PC-9 (cell line): ENCODE measurements around the gene MTUS2. TPM values are rescaled to one million over a fixed set of nuclear protein-coding genes. Genes with fewer than 3 reads are reported as not detected.

Experiments
- BruUV-seq: library from RNA; stranded (reverse); fragments of 400-500 nt; replicated peaks from 2 replicates; lab custom pipeline; 2021; lab: Mats Ljungman, UMichigan
- CTCF ChIA-PET: fragments of 300-600 bp; sonication (Branson Sonifier 250); formaldehyde crosslinking; loops from one replicate; lab custom pipeline; 2022; ENCODE audit warnings: antibody characterized with exemption; lab: Charles Lee
- POLR2A ChIA-PET: fragments of 300-600 bp; sonication (Branson Sonifier 250); formaldehyde crosslinking; loops from one replicate; lab custom pipeline; 2022; ENCODE audit warnings: antibody characterized with exemption; ENCODE audit not compliant: unreplicated experiment; lab: Charles Lee
- DNase-seq, 2 experiments: peaks; one replicate each; pipeline versions ENCODE4 v3.0.0 to v3.0.0-alpha.2; 2015 to 2022; ENCODE audit warnings: mixed read lengths in 1 of 2
- H2AFZ ChIP-seq: fragments of 200-600 bp; sonication (generic); 2 replicates; pipeline ENCODE4 v1.8.1; 2017; ENCODE audit warnings: antibody characterized with exemption
- H3F3A ChIP-seq: fragments of 200-600 bp; sonication (generic); 2 replicates; pipeline ENCODE4 v1.8.1; 2017; ENCODE audit warnings: antibody characterized with exemption, mild to moderate bottlenecking, low read depth; ENCODE audit not compliant: insufficient read depth
- H3K27ac ChIP-seq: fragments of 200-600 bp; sonication (generic); 2 replicates; pipeline ENCODE4 v1.6.1; 2016; ENCODE audit warnings: mixed run types
- H3K27me3 ChIP-seq: fragments of 200-600 bp; sonication (generic); 2 replicates; pipeline ENCODE4 v1.6.1; 2016; ENCODE audit warnings: low read depth, mixed run types; ENCODE audit not compliant: insufficient read depth
- H3K36me3 ChIP-seq: fragments of 200-600 bp; sonication (generic); 2 replicates; pipeline ENCODE4 v1.6.1; 2016; ENCODE audit warnings: low read depth, mixed run types
- H3K4me1 ChIP-seq: fragments of 200-600 bp; sonication (generic); replicated peaks from 2 replicates; pipeline ENCODE4 v1.6.1; 2016; ENCODE audit warnings: mixed run types; ENCODE audit not compliant: insufficient read depth
- H3K4me2 ChIP-seq: fragments of 200-600 bp; sonication (generic); 2 replicates; pipeline ENCODE4 v1.6.1; 2017; ENCODE audit warnings: mixed run types
- H3K4me3 ChIP-seq: fragments of 200-600 bp; sonication (generic); 2 replicates; pipeline ENCODE4 v1.6.1; 2016; ENCODE audit warnings: mixed run types
- H3K79me2 ChIP-seq: fragments of 200-600 bp; sonication (generic); 2 replicates; pipeline ENCODE4 v1.6.1; 2017; ENCODE audit warnings: low read depth, mixed run types
- H3K9me2 ChIP-seq: fragments of 200-600 bp; sonication (generic); 2 replicates; pipeline ENCODE4 v1.8.1; 2017; ENCODE audit warnings: mild to moderate bottlenecking; ENCODE audit not compliant: insufficient read depth
- H3K9me3 ChIP-seq: fragments of 200-600 bp; sonication (generic); 2 replicates; pipeline ENCODE4 v1.8.1; 2016; ENCODE audit warnings: low read depth; ENCODE audit not compliant: insufficient read depth
- H4K20me1 ChIP-seq: fragments of 200-600 bp; sonication (generic); 2 replicates; pipeline ENCODE4 v1.8.1; 2017; ENCODE audit not compliant: insufficient read depth
- CTCF ChIP-seq: fragments of 200-600 bp; sonication (generic); conservative IDR thresholded peaks from 2 replicates; pipeline ENCODE4 v1.6.1; 2017; ENCODE audit warnings: mixed run types, antibody characterized with exemption, mild to moderate bottlenecking, moderate library complexity
- EZH2 ChIP-seq: fragments of 200-600 bp; sonication (generic); IDR thresholded peaks from 2 replicates; pipeline ENCODE4 v1.8.0; 2017; ENCODE audit warnings: antibody characterized with exemption, low read depth
- intact Hi-C: fragments of 100-400 bp; cut with micrococcal nuclease; formaldehyde crosslinking; loops from one replicate; pipeline ENCODE4 v1.10.0; 2022; ENCODE audit not compliant: unreplicated experiment
- total RNA-seq: library from RNA; stranded (reverse); gene quantifications from 2 replicates; pipeline ENCODE4 v1.2.3, GENCODE V29; 2021

MTUS2 gene
- total RNA-seq, 1 experiment from 2014 or later, result not detected

DNA sequence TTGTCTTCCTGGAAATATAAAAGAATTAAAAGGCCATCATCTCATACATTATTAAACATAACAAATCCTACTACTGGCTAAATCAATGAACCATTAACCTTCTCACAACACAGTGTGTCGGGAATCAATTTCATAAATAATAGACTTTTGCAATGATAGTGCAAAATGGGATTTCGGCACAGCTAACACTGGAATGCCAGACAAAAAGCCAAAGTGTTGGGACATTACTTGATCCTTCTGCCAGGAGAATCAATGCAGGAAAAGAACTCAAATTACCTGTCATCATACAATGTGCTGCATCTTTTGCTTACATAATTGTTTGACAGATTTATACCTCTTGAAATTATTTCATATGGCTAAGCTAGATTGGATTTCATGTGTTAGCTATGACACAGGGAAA, 334.3 kb downstream of the MTUS2 start:
- H3K79me2 ChIP-seq, result no peaks in the 10 kb centered on the region
- POLR2A ChIA-PET, result no interaction called here
- peaks cover 42% of the 10 kb centered on the region for H3K27me3 ChIP-seq
- H3K36me3 ChIP-seq, result no peaks in the 10 kb centered on the region
- no peak for DNase-seq
- H2AFZ ChIP-seq, result no peak overlapping the region
- no peak overlapping the region for H3K27ac ChIP-seq
- BruUV-seq, result no TSS peak
- TF ChIP-seq EZH2 (no peak), CTCF (no peak)
- no peak overlapping the region for H3K4me2 ChIP-seq
- H3K9me3 ChIP-seq, result no peaks in the 10 kb centered on the region
- H3K4me1 ChIP-seq, result no peaks in the 10 kb centered on the region
- intact Hi-C loops, result no loop called here
- no peaks in the 10 kb centered on the region for H3K9me2 ChIP-seq
- H3F3A ChIP-seq, result no peaks in the 10 kb centered on the region
- CTCF ChIA-PET, result no interaction called here
- H4K20me1 ChIP-seq, result no peaks in the 10 kb centered on the region
- H3K4me3 ChIP-seq, result no peak overlapping the region

DNA sequence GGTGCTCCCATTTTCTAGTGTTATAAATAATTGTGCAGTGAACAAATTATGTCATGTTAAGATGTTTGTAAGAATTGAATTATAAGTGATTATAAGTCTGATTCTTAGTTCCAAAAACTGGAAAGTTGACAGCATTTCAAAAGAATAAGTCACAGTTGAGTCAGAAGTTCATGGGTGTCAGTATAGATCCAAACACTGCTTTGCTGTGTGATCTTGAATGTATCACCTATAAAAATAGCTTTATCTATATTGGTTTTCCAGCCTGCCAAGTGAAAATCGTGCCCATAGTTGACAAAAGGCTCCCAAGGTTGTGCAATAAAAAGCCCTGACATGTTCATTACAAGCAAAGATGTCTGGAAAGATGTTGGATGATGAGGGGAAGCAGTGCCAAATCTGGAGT, 336.0 kb downstream of the MTUS2 start:
- no peaks in the 10 kb centered on the region for H4K20me1 ChIP-seq
- H3K4me3 ChIP-seq, result no peak overlapping the region
- no peaks in the 10 kb centered on the region for H3K36me3 ChIP-seq
- H3K27me3 ChIP-seq, result peaks cover 57% of the 10 kb centered on the region
- ChIA-PET POLR2A (no interaction called here), CTCF (no interaction called here)
- no TSS peak for BruUV-seq
- H3K79me2 ChIP-seq, result no peaks in the 10 kb centered on the region
- H3K9me2 ChIP-seq, result no peaks in the 10 kb centered on the region
- H3K4me2 ChIP-seq, result no peak overlapping the region
- intact Hi-C loops, result no loop called here
- H3K4me1 ChIP-seq, result no peaks in the 10 kb centered on the region
- no peak overlapping the region for H2AFZ ChIP-seq
- no peak overlapping the region for H3K27ac ChIP-seq
- H3K9me3 ChIP-seq, result no peaks in the 10 kb centered on the region
- no peak for DNase-seq
- H3F3A ChIP-seq, result no peaks in the 10 kb centered on the region
- TF ChIP-seq EZH2 (no peak), CTCF (no peak)

DNA sequence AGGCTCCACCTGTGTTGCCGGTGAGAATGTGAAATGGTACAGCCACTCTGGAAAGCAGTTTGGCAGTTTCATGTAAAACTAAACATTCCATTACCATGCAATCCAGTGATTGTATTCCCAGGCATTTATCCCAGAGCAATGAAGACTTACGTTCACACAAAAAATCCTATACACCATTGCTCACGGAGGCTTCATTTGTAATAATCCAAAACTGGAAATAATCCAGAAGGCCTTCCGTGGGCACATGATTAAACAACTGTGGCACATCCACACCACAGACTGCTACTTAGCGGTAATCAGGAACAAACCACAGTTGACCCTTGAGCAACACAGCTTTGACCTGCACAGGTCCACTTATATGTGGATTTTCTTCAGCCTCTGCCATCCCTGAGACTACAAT, 339.7 kb downstream of the MTUS2 start:
- TF ChIP-seq EZH2 (no peak), CTCF (no peak)
- CTCF ChIA-PET, result no interaction called here
- no peaks in the 10 kb centered on the region for H4K20me1 ChIP-seq
- H3K9me2 ChIP-seq, result no peaks in the 10 kb centered on the region
- BruUV-seq, result no TSS peak
- no peak overlapping the region for H2AFZ ChIP-seq
- H3K27me3 ChIP-seq, result peaks cover 57% of the 10 kb centered on the region
- no peak overlapping the region for H3K4me2 ChIP-seq
- no peaks in the 10 kb centered on the region for H3K4me1 ChIP-seq
- H3K9me3 ChIP-seq, result no peaks in the 10 kb centered on the region
- H3K27ac ChIP-seq, result no peak overlapping the region
- H3F3A ChIP-seq, result no peaks in the 10 kb centered on the region
- no peaks in the 10 kb centered on the region for H3K36me3 ChIP-seq
- intact Hi-C loops, result no loop called here
- no peaks in the 10 kb centered on the region for H3K79me2 ChIP-seq
- DNase-seq, result no peak
- POLR2A ChIA-PET, result no interaction called here
- no peak overlapping the region for H3K4me3 ChIP-seq
